ENCODE measurements around the gene ACOXL. TPM values are rescaled to one million over a fixed set of nuclear protein-coding genes. Genes with fewer than 3 reads are reported as not detected.

Gene ACOXL
- total and polyA plus RNA-seq, 9 donors, result 0.17 to 0.31 (median 0.23) TPM; not detected in 4

DNA sequence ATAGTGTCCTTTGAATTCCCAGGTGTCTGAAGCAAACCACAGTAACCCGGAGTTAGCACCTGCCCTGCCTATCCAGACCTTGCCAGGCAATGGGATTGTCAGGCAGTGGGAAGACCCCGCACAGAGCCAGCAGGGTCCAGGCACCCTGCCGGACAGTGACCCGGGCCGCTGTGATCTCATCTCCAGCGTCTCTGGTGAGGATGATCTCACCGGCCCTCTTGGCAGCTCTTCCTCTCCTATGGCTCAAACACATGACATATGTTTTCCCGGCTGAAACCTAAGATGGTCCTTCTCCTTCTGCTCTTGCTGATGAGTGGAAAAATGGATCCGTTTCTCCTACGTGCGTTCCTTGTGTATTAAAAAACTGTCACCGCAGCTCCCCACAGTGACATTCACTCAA is 75.1 kb downstream of the ACOXL start:
- Histone ChIP-seq H3K4me1 (ENCODE audit: insufficient read depth) (no peaks in the 10 kb centered on the region), H3K27ac (no peak overlapping the region), H3K4me3 (no peak overlapping the region), H3K9me3 (no peaks in the 10 kb centered on the region), H3K27me3 (no peaks in the 10 kb centered on the region), H3K36me3 (no peaks in the 10 kb centered on the region)
- WGBS, 3 donors, result 53 to 72% (median 69%) methylated on average over 12 of the region's 12 CpGs
- intact Hi-C loops (cut with DNase I), result no loop called here
- TF ChIP-seq, protein P1, sequence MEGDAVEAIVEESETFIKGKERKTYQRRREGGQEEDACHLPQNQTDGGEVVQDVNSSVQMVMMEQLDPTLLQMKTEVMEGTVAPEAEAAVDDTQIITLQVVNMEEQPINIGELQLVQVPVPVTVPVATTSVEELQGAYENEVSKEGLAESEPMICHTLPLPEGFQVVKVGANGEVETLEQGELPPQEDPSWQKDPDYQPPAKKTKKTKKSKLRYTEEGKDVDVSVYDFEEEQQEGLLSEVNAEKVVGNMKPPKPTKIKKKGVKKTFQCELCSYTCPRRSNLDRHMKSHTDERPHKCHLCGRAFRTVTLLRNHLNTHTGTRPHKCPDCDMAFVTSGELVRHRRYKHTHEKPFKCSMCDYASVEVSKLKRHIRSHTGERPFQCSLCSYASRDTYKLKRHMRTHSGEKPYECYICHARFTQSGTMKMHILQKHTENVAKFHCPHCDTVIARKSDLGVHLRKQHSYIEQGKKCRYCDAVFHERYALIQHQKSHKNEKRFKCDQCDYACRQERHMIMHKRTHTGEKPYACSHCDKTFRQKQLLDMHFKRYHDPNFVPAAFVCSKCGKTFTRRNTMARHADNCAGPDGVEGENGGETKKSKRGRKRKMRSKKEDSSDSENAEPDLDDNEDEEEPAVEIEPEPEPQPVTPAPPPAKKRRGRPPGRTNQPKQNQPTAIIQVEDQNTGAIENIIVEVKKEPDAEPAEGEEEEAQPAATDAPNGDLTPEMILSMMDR (IDR thresholded peaks at IDR 0.05), result no peak
- TF ChIP-seq POLR2A (IDR thresholded peaks at IDR 0.05) (no peak), EP300 (IDR thresholded peaks at IDR 0.05) (no peak)
- no peak for DNase-seq

DNA sequence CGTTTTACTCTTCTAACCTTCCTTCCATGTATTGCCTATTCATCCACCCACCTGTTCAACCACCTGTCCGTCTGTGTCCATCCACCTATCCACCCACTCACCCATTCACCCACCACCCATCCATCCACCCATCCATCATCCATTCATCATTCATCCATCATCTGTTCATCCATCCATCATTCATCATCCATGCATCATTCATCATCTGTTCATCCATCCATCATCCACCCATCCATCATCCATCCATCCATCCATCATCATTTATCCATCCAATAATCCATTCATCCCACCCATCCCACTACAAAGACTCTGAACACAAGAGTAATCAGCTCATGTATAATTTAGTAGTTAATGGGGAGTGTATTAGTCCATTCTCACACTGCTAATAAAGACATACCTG is 78.0 kb downstream of the ACOXL start:
- WGBS, 3 donors, result 77 to 79% (median 77%) methylated on average over 2 of the region's 2 CpGs
- intact Hi-C loops (cut with DNase I), result no loop called here

DNA sequence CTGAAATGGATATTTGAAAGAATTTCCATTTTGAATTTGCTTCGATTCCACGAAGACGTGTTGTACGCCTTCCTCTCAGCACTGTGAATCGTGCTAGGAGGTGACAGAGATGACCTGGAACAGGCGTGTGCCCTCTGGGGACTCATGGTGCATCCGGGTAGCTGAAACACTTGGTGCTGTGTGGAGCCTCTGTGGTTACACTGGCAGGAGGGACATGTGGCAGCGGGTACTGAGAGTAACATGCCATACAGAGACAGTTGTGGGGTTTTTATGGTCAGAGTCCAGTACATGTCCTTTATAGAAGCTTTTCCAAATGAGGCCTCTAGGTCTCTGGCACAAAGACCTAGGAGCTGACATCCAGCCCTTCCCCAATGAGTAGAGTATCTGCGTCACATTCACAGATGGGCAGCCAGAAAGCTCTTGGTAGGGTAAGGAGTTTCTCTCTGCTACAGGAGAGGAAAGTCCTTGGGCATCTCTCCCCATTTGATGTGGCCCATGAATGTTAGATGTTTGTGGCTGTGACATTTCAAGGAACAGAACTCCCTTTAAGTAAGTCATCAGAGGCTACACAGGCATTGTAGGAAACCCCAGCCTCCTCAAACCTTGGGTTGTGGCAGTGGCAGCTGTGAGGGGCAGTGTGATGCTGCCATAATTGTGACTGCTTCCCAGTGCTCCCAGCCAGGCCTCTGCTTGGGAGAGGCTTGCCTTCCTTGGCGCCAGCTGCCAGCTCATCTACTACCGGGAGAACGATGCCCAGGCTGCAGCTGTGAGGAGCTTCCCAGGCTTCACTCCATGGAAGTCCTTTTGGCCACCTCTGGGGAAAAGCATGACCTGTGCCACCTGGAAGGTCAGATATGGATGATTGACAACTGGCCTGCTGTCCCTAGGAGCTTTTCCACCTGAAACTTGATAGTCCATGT is 80.6 kb downstream of the ACOXL start:
- no peaks in the 10 kb centered on the region for H3K36me3 ChIP-seq
- intact Hi-C loops (cut with DNase I), result no loop called here
- H3K4me1 ChIP-seq (ENCODE audit: insufficient read depth), result no peaks in the 10 kb centered on the region
- H3K9me3 ChIP-seq, result no peaks in the 10 kb centered on the region
- H3K27ac ChIP-seq, result no peak overlapping the region
- H3K27me3 ChIP-seq, result no peaks in the 10 kb centered on the region
- TF ChIP-seq POLR2A (IDR thresholded peaks at IDR 0.05), result no peak
- TF ChIP-seq, protein P1 (IDR thresholded peaks at IDR 0.05), result no peak
- TF ChIP-seq EP300 (IDR thresholded peaks at IDR 0.05), result no peak
- WGBS, 3 donors, result 90 to 93% (median 92%) methylated on average over 12 of the region's 12 CpGs
- DNase-seq, result no peak
- H3K4me3 ChIP-seq, result no peak overlapping the region

More for the DNA sequence above, 78.0 kb downstream of the ACOXL start:
- Histone ChIP-seq H3K36me3 (no peaks in the 10 kb centered on the region), H3K27me3 (no peaks in the 10 kb centered on the region), H3K9me3 (no peaks in the 10 kb centered on the region), H3K4me1 (ENCODE audit: insufficient read depth) (no peaks in the 10 kb centered on the region), H3K27ac (no peak overlapping the region), H3K4me3 (no peak overlapping the region)
- no peak for DNase-seq
- TF ChIP-seq, protein P1 (IDR thresholded peaks at IDR 0.05), result no peak
- no peak for TF ChIP-seq POLR2A (IDR thresholded peaks at IDR 0.05)

DNA sequence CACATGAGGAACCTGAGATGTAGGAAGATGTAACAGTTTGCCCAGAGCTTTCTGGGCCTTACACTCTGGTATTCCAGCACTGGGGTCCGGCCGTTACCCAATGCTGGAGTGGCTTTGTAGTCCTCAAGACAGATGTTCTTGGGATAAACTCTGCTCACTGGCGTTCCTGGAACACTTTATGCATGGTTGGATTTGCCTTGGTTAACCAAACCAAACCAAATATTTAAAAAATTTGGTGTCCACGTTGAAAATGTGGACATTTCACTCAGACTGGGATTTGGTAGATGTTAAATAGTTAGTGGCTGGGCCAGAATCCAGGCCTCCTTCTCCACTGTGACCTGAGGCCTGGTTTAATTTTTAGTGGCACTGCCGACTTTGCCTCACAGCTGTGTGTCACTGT is 81.5 kb downstream of the ACOXL start:
- Histone ChIP-seq H3K4me3 (no peak overlapping the region), H3K27ac (no peak overlapping the region), H3K27me3 (no peaks in the 10 kb centered on the region), H3K9me3 (no peaks in the 10 kb centered on the region), H3K4me1 (ENCODE audit: insufficient read depth) (no peaks in the 10 kb centered on the region), H3K36me3 (no peaks in the 10 kb centered on the region)
- intact Hi-C loops (cut with DNase I), result no loop called here
- WGBS, 3 donors, result 88 to 89% (median 89%) methylated on average over 5 of the region's 5 CpGs
- no peak for TF ChIP-seq POLR2A (IDR thresholded peaks at IDR 0.05)
- TF ChIP-seq EP300 (IDR thresholded peaks at IDR 0.05), result no peak
- TF ChIP-seq, protein P1 (IDR thresholded peaks at IDR 0.05), result no peak
- no peak for DNase-seq

Data from ovary (tissue), 9 donors.